ENCODE results near the gene RBM34. TPM values are rescaled to one million over a fixed set of nuclear protein-coding genes. Genes with fewer than 3 reads are reported as not detected.

RBM34 gene
- total and polyA plus RNA-seq, 10 of the 15 experiments (the other 5 are each of a cell fraction or from before 2014, with no cell fraction given), result 46.4 to 132 (median 109) TPM

DNA sequence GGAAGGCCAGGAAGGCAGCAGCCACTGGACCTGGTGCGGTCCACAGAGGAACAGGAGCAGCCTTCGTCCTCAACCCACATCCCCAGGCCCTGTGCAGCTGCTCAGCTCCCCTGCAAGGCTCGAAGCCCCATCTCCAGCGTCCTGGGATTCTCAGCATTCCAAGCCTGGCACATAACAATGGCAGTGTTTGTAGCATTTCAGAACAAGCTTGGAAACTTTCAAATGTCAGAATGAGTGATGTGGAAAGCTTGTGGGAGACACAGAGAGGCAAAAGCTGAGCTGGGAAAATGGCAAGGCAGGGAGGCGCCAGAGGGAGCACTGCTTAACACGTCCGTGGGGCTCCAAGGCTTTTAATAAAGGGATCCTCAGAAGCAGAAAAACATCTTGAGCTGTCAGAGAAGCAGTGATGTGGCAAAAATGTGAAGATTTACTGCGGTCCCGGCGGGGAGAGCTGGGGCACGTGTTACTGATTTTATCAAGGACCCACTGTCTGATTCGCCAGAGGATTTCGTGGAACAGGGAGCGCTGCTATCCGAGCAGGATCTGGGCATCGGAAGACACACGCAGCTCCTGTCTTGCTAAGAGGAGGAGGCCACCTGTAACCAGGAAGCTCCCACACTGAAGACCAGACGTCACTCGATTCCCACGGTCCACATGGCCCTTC, 70.5 kb downstream of the RBM34 start:
- TF ChIP-seq, protein P1, sequence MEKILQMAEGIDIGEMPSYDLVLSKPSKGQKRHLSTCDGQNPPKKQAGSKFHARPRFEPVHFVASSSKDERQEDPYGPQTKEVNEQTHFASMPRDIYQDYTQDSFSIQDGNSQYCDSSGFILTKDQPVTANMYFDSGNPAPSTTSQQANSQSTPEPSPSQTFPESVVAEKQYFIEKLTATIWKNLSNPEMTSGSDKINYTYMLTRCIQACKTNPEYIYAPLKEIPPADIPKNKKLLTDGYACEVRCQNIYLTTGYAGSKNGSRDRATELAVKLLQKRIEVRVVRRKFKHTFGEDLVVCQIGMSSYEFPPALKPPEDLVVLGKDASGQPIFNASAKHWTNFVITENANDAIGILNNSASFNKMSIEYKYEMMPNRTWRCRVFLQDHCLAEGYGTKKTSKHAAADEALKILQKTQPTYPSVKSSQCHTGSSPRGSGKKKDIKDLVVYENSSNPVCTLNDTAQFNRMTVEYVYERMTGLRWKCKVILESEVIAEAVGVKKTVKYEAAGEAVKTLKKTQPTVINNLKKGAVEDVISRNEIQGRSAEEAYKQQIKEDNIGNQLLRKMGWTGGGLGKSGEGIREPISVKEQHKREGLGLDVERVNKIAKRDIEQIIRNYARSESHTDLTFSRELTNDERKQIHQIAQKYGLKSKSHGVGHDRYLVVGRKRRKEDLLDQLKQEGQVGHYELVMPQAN (conservative IDR thresholded peaks at IDR 0.05), result no peak
- TF ChIP-seq TARDBP (IDR thresholded peaks at IDR 0.05; ENCODE audit: borderline replicate concordance) (no peak), IKZF1 (conservative IDR thresholded peaks at IDR 0.05) (no peak), PAX5 (IDR thresholded peaks at IDR 0.05; ENCODE audit: borderline replicate concordance, low read depth, low read length) (no peak), EP300 (IDR thresholded peaks at IDR 0.05; ENCODE audit: borderline replicate concordance in 1 of 2, control insufficient read depth in 1 of 2, low read depth in 2 of 2, low read length in 2 of 2) (no peak), CBFB (IDR thresholded peaks at IDR 0.05; ENCODE audit: low read depth) (no peak), ZNF622 (IDR thresholded peaks at IDR 0.05) (no peak), YBX1 (IDR thresholded peaks at IDR 0.05) (no peak)
- TF ChIP-seq, protein P2, sequence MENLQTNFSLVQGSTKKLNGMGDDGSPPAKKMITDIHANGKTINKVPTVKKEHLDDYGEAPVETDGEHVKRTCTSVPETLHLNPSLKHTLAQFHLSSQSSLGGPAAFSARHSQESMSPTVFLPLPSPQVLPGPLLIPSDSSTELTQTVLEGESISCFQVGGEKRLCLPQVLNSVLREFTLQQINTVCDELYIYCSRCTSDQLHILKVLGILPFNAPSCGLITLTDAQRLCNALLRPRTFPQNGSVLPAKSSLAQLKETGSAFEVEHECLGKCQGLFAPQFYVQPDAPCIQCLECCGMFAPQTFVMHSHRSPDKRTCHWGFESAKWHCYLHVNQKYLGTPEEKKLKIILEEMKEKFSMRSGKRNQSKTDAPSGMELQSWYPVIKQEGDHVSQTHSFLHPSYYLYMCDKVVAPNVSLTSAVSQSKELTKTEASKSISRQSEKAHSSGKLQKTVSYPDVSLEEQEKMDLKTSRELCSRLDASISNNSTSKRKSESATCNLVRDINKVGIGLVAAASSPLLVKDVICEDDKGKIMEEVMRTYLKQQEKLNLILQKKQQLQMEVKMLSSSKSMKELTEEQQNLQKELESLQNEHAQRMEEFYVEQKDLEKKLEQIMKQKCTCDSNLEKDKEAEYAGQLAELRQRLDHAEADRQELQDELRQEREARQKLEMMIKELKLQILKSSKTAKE (IDR thresholded peaks at IDR 0.05; ENCODE audit: low read depth, poor library complexity, severe bottlenecking), result no peak
- TF ChIP-seq, protein P3, sequence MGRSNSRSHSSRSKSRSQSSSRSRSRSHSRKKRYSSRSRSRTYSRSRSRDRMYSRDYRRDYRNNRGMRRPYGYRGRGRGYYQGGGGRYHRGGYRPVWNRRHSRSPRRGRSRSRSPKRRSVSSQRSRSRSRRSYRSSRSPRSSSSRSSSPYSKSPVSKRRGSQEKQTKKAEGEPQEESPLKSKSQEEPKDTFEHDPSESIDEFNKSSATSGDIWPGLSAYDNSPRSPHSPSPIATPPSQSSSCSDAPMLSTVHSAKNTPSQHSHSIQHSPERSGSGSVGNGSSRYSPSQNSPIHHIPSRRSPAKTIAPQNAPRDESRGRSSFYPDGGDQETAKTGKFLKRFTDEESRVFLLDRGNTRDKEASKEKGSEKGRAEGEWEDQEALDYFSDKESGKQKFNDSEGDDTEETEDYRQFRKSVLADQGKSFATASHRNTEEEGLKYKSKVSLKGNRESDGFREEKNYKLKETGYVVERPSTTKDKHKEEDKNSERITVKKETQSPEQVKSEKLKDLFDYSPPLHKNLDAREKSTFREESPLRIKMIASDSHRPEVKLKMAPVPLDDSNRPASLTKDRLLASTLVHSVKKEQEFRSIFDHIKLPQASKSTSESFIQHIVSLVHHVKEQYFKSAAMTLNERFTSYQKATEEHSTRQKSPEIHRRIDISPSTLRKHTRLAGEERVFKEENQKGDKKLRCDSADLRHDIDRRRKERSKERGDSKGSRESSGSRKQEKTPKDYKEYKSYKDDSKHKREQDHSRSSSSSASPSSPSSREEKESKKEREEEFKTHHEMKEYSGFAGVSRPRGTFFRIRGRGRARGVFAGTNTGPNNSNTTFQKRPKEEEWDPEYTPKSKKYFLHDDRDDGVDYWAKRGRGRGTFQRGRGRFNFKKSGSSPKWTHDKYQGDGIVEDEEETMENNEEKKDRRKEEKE (IDR thresholded peaks at IDR 0.05), result no peak
- TF ChIP-seq, protein P4, sequence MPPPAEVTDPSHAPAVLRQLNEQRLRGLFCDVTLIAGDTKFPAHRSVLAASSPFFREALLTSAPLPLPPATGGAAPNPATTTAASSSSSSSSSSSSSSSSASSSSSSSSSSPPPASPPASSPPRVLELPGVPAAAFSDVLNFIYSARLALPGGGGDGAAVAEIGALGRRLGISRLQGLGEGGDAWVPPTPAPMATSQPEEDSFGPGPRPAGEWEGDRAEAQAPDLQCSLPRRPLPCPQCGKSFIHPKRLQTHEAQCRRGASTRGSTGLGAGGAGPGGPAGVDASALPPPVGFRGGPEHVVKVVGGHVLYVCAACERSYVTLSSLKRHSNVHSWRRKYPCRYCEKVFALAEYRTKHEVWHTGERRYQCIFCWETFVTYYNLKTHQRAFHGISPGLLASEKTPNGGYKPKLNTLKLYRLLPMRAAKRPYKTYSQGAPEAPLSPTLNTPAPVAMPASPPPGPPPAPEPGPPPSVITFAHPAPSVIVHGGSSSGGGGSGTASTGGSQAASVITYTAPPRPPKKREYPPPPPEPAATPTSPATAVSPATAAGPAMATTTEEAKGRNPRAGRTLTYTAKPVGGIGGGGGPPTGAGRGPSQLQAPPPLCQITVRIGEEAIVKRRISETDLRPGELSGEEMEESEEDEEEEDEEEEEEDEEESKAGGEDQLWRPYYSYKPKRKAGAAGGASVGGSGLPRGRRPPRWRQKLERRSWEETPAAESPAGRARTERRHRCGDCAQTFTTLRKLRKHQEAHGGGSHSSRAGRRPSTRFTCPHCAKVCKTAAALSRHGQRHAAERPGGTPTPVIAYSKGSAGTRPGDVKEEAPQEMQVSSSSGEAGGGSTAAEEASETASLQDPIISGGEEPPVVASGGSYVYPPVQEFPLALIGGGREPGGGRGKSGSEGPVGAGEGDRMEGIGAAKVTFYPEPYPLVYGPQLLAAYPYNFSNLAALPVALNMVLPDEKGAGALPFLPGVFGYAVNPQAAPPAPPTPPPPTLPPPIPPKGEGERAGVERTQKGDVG (CRISPR knock-in tag; IDR thresholded peaks at IDR 0.05), result no peak
- RAD21 ChIA-PET (ENCODE audit: unreplicated experiment), result interaction anchor here (1.0 to 1.6 kb wide), 2 partner anchors 79 to 591 kb away, joined by 3 to 9 read pairs; no protein-coding TSS in a partner anchor
- Histone ChIP-seq H3K9me3 (replicated peaks; ENCODE audit: control insufficient read depth, insufficient read depth, low read length) (no peaks in the 10 kb centered on the region), H3K9ac (ENCODE audit: control insufficient read depth, insufficient read depth, low read length) (no peak overlapping the region), H3K4me3 (no peak overlapping the region), H3K27ac (ENCODE audit: control insufficient read depth, insufficient read depth) (no peak overlapping the region), H3K4me1 (ENCODE audit: control insufficient read depth, insufficient read depth, low read length) (no peaks in the 10 kb centered on the region; the same call in 1 of the 2 replicates), H4K20me1 (ENCODE audit: control insufficient read depth, insufficient read depth) (no peaks in the 10 kb centered on the region), H3K27me3 (replicated peaks in 1 of 2; ENCODE audit: control insufficient read depth in 2 of 2, insufficient read depth in 2 of 2, low read length in 1 of 2) (no peaks in the 10 kb centered on the region), H3K36me3 (ENCODE audit: control insufficient read depth in 2 of 2, insufficient read depth in 2 of 2, low read length in 1 of 2) (no peaks in the 10 kb centered on the region), H3K4me2 (ENCODE audit: control insufficient read depth, insufficient read depth) (no peak overlapping the region), H2AFZ (ENCODE audit: control insufficient read depth, low read depth, low read length) (no peak overlapping the region), H3K79me2 (ENCODE audit: control insufficient read depth, insufficient read depth, low read length) (no peaks in the 10 kb centered on the region)
- BruUV-seq (replicated peaks), result no TSS peak
- ATAC-seq, result no peak
- intact Hi-C loops (cut with micrococcal nuclease; ENCODE audit: unreplicated experiment), result no loop called here
- FAIRE-seq, result no peak
- in situ Hi-C loops (cut with MboI), result loop anchor here (10.0 to 25.0 kb wide), 2 partner anchors 694 to 978 kb away; no protein-coding TSS in a partner anchor
- SMC1A ChIA-PET (ENCODE audit: uncharacterized antibody, unreplicated experiment), result interaction anchor here (0.8 to 0.9 kb wide), 2 partner anchors 15 to 590 kb away, joined by 3 to 4 read pairs; no protein-coding TSS in a partner anchor
- POLR2A ChIA-PET, result interaction anchor here (0.5 to 0.7 kb wide), 2 partner anchors 594 to 619 kb away, joined by 3 to 9 read pairs; no protein-coding TSS in a partner anchor
- DNase-seq (ENCODE audit: low read depth, low spot score), result no peak
- 79% methylated on average over 20 of the region's 20 CpGs for WGBS (ENCODE audit: insufficient coverage, insufficient replicate concordance, low lambda C conversion rate, missing lambda C conversion rate)
- CTCF ChIA-PET, result interaction anchor here (0.5 to 2.1 kb wide), 7 partner anchors 14 to 1478 kb away, joined by 3 to 7 read pairs (median 5); no protein-coding TSS in a partner anchor

All from GM12878 (cell line).